H1 (cell line): ENCODE results near the gene PRSS3. TPM values are rescaled to one million over a fixed set of nuclear protein-coding genes. Genes with fewer than 3 reads are reported as not detected.

Experiments used
- CTCF ChIA-PET: fragments of 300-600 bp; sonication (Branson Sonifier 250); formaldehyde crosslinking; loops from one replicate; lab custom pipeline; 2021; ENCODE audit not compliant: partially characterized antibody; lab: Charles Lee
- POLR2A ChIA-PET: fragments of 300-600 bp; sonication (Branson Sonifier 250); formaldehyde crosslinking; loops from one replicate; lab custom pipeline; 2021; ENCODE audit warnings: inconsistent platforms; ENCODE audit not compliant: partially characterized antibody; lab: Charles Lee
- DNase-seq, 2 experiments: peaks; one replicate each; pipeline versions ENCODE4 v3.0.0 to v3.0.0-alpha.2; 2010 to 2022; ENCODE audit warnings: low spot score in 2 of 2, low read depth in 1 of 2, mixed read lengths in 1 of 2
- FAIRE-seq: peaks from 2 replicates; lab custom pipeline; 2011; peaks lifted over from hg19 to GRCh38; lab: Jason Lieb, UNC
- H2AFZ ChIP-seq: 2 replicates; pipeline ENCODE4 v1.8.1; 2012; ENCODE audit warnings: low read length, inconsistent platforms
- H2AK5ac ChIP-seq: 2 replicates; pipeline ENCODE4 v1.6.1; 2013; ENCODE audit warnings: low read depth, low read length
- H2BK120ac ChIP-seq: replicated peaks from 2 replicates; pipeline ENCODE3; 2013; ENCODE audit warnings: low read depth, low read length, inconsistent platforms
- H2BK12ac ChIP-seq: 2 replicates; pipeline ENCODE4 v1.6.1; 2013; ENCODE audit warnings: low read depth, low read length
- H2BK15ac ChIP-seq: 2 replicates; pipeline ENCODE4 v1.6.1; 2013; ENCODE audit warnings: low read length
- H2BK20ac ChIP-seq: 2 replicates; pipeline ENCODE4 v1.6.1; 2013; ENCODE audit warnings: low read length
- H2BK5ac ChIP-seq: 2 replicates; pipeline ENCODE4 v1.6.1; 2013; ENCODE audit warnings: low read depth, low read length
- H3K14ac ChIP-seq: 2 replicates; pipeline ENCODE4 v1.6.1; 2013; ENCODE audit warnings: inconsistent platforms; ENCODE audit not compliant: insufficient read length
- H3K18ac ChIP-seq: 2 replicates; pipeline ENCODE4 v1.6.1; 2013; ENCODE audit warnings: low read length; ENCODE audit errors: extremely low read depth
- H3K23ac ChIP-seq: 2 replicates; pipeline ENCODE4 v1.6.1; 2013; ENCODE audit warnings: inconsistent platforms; ENCODE audit not compliant: insufficient read length
- H3K23me2 ChIP-seq: 2 replicates; pipeline ENCODE4 v1.6.1; 2013; ENCODE audit warnings: low read depth, low read length
- H3K27ac ChIP-seq: 2 replicates; pipeline ENCODE4 v1.6.1; 2011; ENCODE audit warnings: low read depth, low read length, inconsistent platforms
- H3K27me3 ChIP-seq, 4 experiments: replicated peaks in 1 of 4; 1 replicate in 1 of 4; 2 replicates in 3 of 4; pipeline versions ENCODE4 v1.6.1 to v1.8.1; 2011 to 2013; ENCODE audit warnings: low read length in 3 of 4, mild to moderate bottlenecking in 3 of 4, inconsistent platforms in 2 of 4, mixed read lengths in 2 of 4, moderate library complexity in 1 of 4; ENCODE audit not compliant: control insufficient read depth in 3 of 4, insufficient read depth in 3 of 4; ENCODE audit errors: extremely low read depth in 1 of 4
- H3K36me3 ChIP-seq, 4 experiments: 2 replicates each; pipeline versions ENCODE4 v1.6.1 to v1.8.1; 2011 to 2013; ENCODE audit warnings: mild to moderate bottlenecking in 4 of 4, low read length in 3 of 4, moderate library complexity in 2 of 4, control low read depth in 1 of 4, inconsistent platforms in 1 of 4; ENCODE audit not compliant: insufficient read depth in 4 of 4, control insufficient read depth in 2 of 4
- H3K4ac ChIP-seq: replicated peaks from 2 replicates; pipeline ENCODE3; 2013; ENCODE audit warnings: low read length, low read depth, mixed read lengths, inconsistent platforms; ENCODE audit not compliant: insufficient read length
- H3K4me1 ChIP-seq, 4 experiments: replicated peaks in 1 of 4; 1 replicate in 1 of 4; 2 replicates in 3 of 4; pipeline versions ENCODE4 v1.6.1 to v1.8.1; 2011 to 2013; ENCODE audit warnings: low read length in 3 of 4, inconsistent platforms in 2 of 4, mixed read lengths in 1 of 4; ENCODE audit not compliant: insufficient read depth in 4 of 4, control insufficient read depth in 3 of 4
- H3K4me2 ChIP-seq, 2 experiments: 2 replicates each; pipeline versions ENCODE4 v1.6.1 to v1.8.1; 2011 to 2013; ENCODE audit warnings: low read depth in 2 of 2, low read length in 2 of 2, control low read depth in 1 of 2, inconsistent platforms in 1 of 2, mild to moderate bottlenecking in 1 of 2; ENCODE audit not compliant: insufficient read depth in 1 of 2
- H3K4me3 ChIP-seq, 4 experiments: fragments of 200-600, 300-600 bp in 1 of 4; sonication (generic), shearing (Covaris generic), sonication (Bioruptor Twin) in 1 of 4; 2 replicates each; pipeline versions ENCODE4 v1.5.1 to v1.8.1; 2011 to 2016; ENCODE audit warnings: low read length in 4 of 4, low read depth in 3 of 4, control low read depth in 2 of 4, inconsistent platforms in 2 of 4, mild to moderate bottlenecking in 2 of 4, mixed read lengths in 1 of 4, moderate library complexity in 1 of 4; ENCODE audit not compliant: insufficient read depth in 2 of 4; ENCODE audit errors: extremely low read depth in 1 of 4
- H3K56ac ChIP-seq: replicated peaks from 2 replicates; pipeline ENCODE3; 2013; ENCODE audit warnings: low read depth, mild to moderate bottlenecking, mixed read lengths, low read length, inconsistent platforms; ENCODE audit not compliant: insufficient read length
- H3K79me1 ChIP-seq: 2 replicates; pipeline ENCODE4 v1.6.1; 2013; ENCODE audit warnings: low read depth, low read length, control low read depth
- H3K79me2 ChIP-seq, 2 experiments: 2 replicates each; pipeline versions ENCODE4 v1.6.1 to v1.8.1; 2012 to 2013; ENCODE audit warnings: low read length in 2 of 2, mild to moderate bottlenecking in 2 of 2, inconsistent platforms in 1 of 2; ENCODE audit not compliant: insufficient read depth in 2 of 2, control insufficient read depth in 1 of 2
- H3K9ac ChIP-seq, 4 experiments: replicated peaks in 1 of 4; 1 replicate in 1 of 4; 2 replicates in 3 of 4; pipeline versions ENCODE4 v1.6.1 to v1.8.1; 2011 to 2013; ENCODE audit warnings: low read depth in 3 of 4, low read length in 3 of 4, control low read depth in 2 of 4, mild to moderate bottlenecking in 2 of 4, moderate library complexity in 2 of 4, inconsistent platforms in 1 of 4; ENCODE audit errors: extremely low read depth in 1 of 4
- H3K9me3 ChIP-seq, 2 experiments: 2 replicates each; pipeline versions ENCODE4 v1.6.1 to v1.8.1; 2012 to 2013; ENCODE audit warnings: mild to moderate bottlenecking in 2 of 2, moderate library complexity in 2 of 2, control low read depth in 1 of 2, inconsistent platforms in 1 of 2, low read depth in 1 of 2, low read length in 1 of 2, mixed read lengths in 1 of 2; ENCODE audit not compliant: insufficient read depth in 2 of 2
- H4K20me1 ChIP-seq, 2 experiments: replicated peaks in 1 of 2; 2 replicates each; pipeline versions ENCODE3 to v1.8.1; 2011 to 2013; ENCODE audit warnings: inconsistent platforms in 2 of 2, low read length in 2 of 2, mild to moderate bottlenecking in 1 of 2; ENCODE audit not compliant: insufficient read depth in 2 of 2, control insufficient read depth in 1 of 2
- H4K5ac ChIP-seq: 2 replicates; pipeline ENCODE4 v1.6.1; 2013; ENCODE audit warnings: low read length, low read depth, mixed read lengths, inconsistent platforms; ENCODE audit not compliant: insufficient read length
- H4K8ac ChIP-seq: 2 replicates; pipeline ENCODE4 v1.8.0; 2013; ENCODE audit warnings: mild to moderate bottlenecking, moderate library complexity, low read length, inconsistent platforms; ENCODE audit not compliant: insufficient read depth; ENCODE audit errors: extremely low read depth
- H4K91ac ChIP-seq: replicated peaks from 2 replicates; pipeline ENCODE3; 2013; ENCODE audit warnings: low read length, mixed read lengths, inconsistent platforms; ENCODE audit not compliant: insufficient read length
- BRCA1 ChIP-seq: IDR thresholded peaks from 2 replicates; pipeline ENCODE4 v1.6.1; 2012; ENCODE audit warnings: low read depth, low read length, improper control_type of control experiment
- HDAC6 ChIP-seq: IDR thresholded peaks from one replicate; pipeline ENCODE4 v1.7.1; 2012; ENCODE audit warnings: low read depth, mild to moderate bottlenecking, inconsistent platforms, low read length, moderate library complexity
- JUND ChIP-seq: IDR thresholded peaks from 2 replicates; pipeline ENCODE4 v1.6.1; 2011; ENCODE audit warnings: mild to moderate bottlenecking, improper control_type of control experiment, low read length
- PHF8 ChIP-seq: fragments of 200-600 bp; sonication (generic); conservative IDR thresholded peaks from 2 replicates; pipeline ENCODE4 v1.7.1; 2012; ENCODE audit warnings: low read depth, mild to moderate bottlenecking, inconsistent platforms, low read length, moderate library complexity
- SIN3A ChIP-seq, 2 experiments: IDR thresholded peaks in 1 of 2; conservative IDR thresholded peaks in 1 of 2; 2 replicates each; pipeline ENCODE4 v1.6.1; 2011 to 2012; ENCODE audit warnings: low read length in 2 of 2, improper control_type of control experiment in 1 of 2, low read depth in 1 of 2, mild to moderate bottlenecking in 1 of 2
- SRF ChIP-seq: IDR thresholded peaks from 2 replicates; pipeline ENCODE4 v1.6.1; 2011; ENCODE audit warnings: mild to moderate bottlenecking, low read depth, low read length, moderate library complexity
- WGBS, 2 experiments: shearing (Covaris generic) in 1 of 2; methylation state at CpG; one replicate each; pipeline versions ENCODE4 v1.1.6 to v1.1.7; 2013 to 2015; ENCODE audit warnings: low lambda C conversion rate in 2 of 2, mixed read lengths in 2 of 2, inconsistent platforms in 1 of 2, low coverage in 1 of 2, missing lambda C conversion rate in 1 of 2; ENCODE audit not compliant: insufficient replicate concordance in 2 of 2, insufficient coverage in 1 of 2, insufficient read length in 1 of 2; ENCODE audit errors: extremely low coverage in 1 of 2, missing lambda C conversion rate in 1 of 2; 5-methylcytosine and 5-hydroxymethylcytosine counted together
- polyA plus RNA-seq, 7 experiments: library from polyadenylated mRNA; depleted of rRNA in 3 of 7; stranded (reverse) in 5 of 7; unstranded in 2 of 7; fragments of >200 nt in 5 of 7; fragments of 200-250 nt in 2 of 7; gene quantifications; 1 replicate in 5 of 7; 2 replicates in 1 of 7; 4 replicates in 1 of 7; pipeline versions ENCODE4 v1.2.1 to v1.2.3, GENCODE V29; 2011 to 2013; ENCODE audit warnings: missing spikeins in 2 of 7, mixed read lengths in 2 of 7
- total RNA-seq: library from RNA; stranded (reverse); fragmentation: NEBNext Ultra II Directional; extraction: Animal tissue kit (Norgen Biotek cat#: 25700); gene quantifications from 2 replicates; pipeline ENCODE4 v1.2.1, GENCODE V29; 2021
- TF ChIP-seq, protein P1 (sequence below), 3 experiments: IDR thresholded peaks; 1 replicate in 2 of 3; 2 replicates in 1 of 3; pipeline versions ENCODE4 v1.5.1 to v1.6.1; 2011; ENCODE audit warnings: low read length in 3 of 3, mild to moderate bottlenecking in 3 of 3, inconsistent platforms in 2 of 3, low read depth in 1 of 3, moderate library complexity in 1 of 3; ENCODE audit not compliant: insufficient read depth in 1 of 3; ENCODE audit errors: control extremely low read depth in 1 of 3

The PRSS3 gene
- total and polyA plus RNA-seq, 2 of the 8 experiments (the other 6 are each of a cell fraction or from before 2014, with no cell fraction given): 0.12 TPM; not detected in 1

DNA sequence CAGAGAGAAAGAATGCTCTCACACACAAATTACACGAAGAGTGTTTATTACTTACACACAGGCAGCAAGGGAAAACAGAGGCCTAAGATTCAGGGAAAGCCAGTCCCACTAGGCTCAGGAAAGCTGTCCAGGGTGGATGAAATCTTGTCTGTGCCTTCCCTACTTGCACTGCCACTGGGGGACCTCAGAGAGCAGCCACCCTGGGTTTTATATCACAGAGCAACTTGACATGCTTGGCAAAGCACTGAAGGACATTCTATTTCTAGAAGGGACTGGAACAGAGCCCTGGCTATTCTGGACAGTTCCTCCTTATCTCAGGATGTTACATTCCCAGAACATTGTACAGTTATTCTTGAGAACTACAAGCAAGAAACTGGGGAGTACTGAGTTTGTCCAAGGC is 7.5 kb upstream of the PRSS3 start:
- Histone ChIP-seq H3K4ac (no peak overlapping the region), H4K5ac (no peak overlapping the region), H3K9ac (no peak overlapping the region), H3K14ac (no peak overlapping the region), H4K91ac (no peak overlapping the region), H3K23ac (no peak overlapping the region), H3K56ac (no peak overlapping the region), H3K4me1 (no peaks in the 10 kb centered on the region), H3K27me3 (no peaks in the 10 kb centered on the region), H4K20me1 (no peaks in the 10 kb centered on the region), H2BK5ac (no peak overlapping the region)
- no peak for FAIRE-seq
- WGBS, 2 experiments: 58% methylated on average over 1 of the region's 1 CpG; no CpG with 5 or more reads in 1 of the 2 experiments
- TF ChIP-seq HDAC6 (no peak), SRF (no peak), SIN3A (conservative IDR thresholded peaks at IDR 0.05 in 1 of 2, IDR thresholded peaks at IDR 0.05 in 1 of 2; ENCODE audit: low read depth in 1 of 2, low read length in 2 of 2) (no peak), JUND (no peak), BRCA1 (no peak), PHF8 (no peak)
- TF ChIP-seq, protein P1, sequence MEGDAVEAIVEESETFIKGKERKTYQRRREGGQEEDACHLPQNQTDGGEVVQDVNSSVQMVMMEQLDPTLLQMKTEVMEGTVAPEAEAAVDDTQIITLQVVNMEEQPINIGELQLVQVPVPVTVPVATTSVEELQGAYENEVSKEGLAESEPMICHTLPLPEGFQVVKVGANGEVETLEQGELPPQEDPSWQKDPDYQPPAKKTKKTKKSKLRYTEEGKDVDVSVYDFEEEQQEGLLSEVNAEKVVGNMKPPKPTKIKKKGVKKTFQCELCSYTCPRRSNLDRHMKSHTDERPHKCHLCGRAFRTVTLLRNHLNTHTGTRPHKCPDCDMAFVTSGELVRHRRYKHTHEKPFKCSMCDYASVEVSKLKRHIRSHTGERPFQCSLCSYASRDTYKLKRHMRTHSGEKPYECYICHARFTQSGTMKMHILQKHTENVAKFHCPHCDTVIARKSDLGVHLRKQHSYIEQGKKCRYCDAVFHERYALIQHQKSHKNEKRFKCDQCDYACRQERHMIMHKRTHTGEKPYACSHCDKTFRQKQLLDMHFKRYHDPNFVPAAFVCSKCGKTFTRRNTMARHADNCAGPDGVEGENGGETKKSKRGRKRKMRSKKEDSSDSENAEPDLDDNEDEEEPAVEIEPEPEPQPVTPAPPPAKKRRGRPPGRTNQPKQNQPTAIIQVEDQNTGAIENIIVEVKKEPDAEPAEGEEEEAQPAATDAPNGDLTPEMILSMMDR (IDR thresholded peaks at IDR 0.05; ENCODE audit: control extremely low read depth in 1 of 3, insufficient read depth in 1 of 3, low read depth in 1 of 3, low read length in 3 of 3): peak in 1 of 3 experiments; percentile 14; a peak in 1 of 4 replicates
- TF ChIP-seq, all 59 proteins: peak for 1
- H3K79me1 ChIP-seq: no peaks in the 10 kb centered on the region
- no peak overlapping the region for H3K27ac ChIP-seq
- H2AFZ ChIP-seq: no peak overlapping the region
- H2BK15ac ChIP-seq: no peak overlapping the region
- no peak for DNase-seq
- H3K79me2 ChIP-seq: no peaks in the 10 kb centered on the region
- no peak overlapping the region for H3K18ac ChIP-seq
- H3K4me3 ChIP-seq: no peak overlapping the region
- no peaks in the 10 kb centered on the region for H3K36me3 ChIP-seq
- H4K8ac ChIP-seq: no peak overlapping the region
- no peak overlapping the region for H2AK5ac ChIP-seq
- no peak overlapping the region for H3K4me2 ChIP-seq
- H3K9me3 ChIP-seq: no peaks in the 10 kb centered on the region
- no peaks in the 10 kb centered on the region for H3K23me2 ChIP-seq
- H2BK12ac ChIP-seq: no peak overlapping the region
- no peak overlapping the region for H2BK20ac ChIP-seq
- ChIA-PET CTCF (interaction anchor here (0.9 to 6.9 kb wide), 7 partner anchors 9 to 71 kb away, joined by 3 to 39 read pairs (median 5); no protein-coding TSS in a partner anchor), POLR2A (no interaction called here)
- no peak overlapping the region for H2BK120ac ChIP-seq
